Measurements from ENCODE around the gene SPATA1.
A peak's percentile ranks its signal among the peaks of the same experiment; 100 is the strongest.
"Not testable (repeated sequence)": the region's sequence is repeated elsewhere in the genome, so short reads cannot be mapped to it uniquely, and the experiment has no call there.

SPATA1 gene

GRCh38 chr1:84510165-84510564 is 4.0 kb downstream of the SPATA1 start:
- DNase-seq = no peak

GRCh38 chr1:84510668-84511067 is 4.5 kb downstream of the SPATA1 start:
- no peak for DNase-seq

GRCh38 chr1:84524590-84524989 is 18.4 kb downstream of the SPATA1 start:
- no peak for DNase-seq

- no peak for DNase-seq
Observed at GRCh38 chr1:84525779-84526178, 19.6 kb downstream of the SPATA1 start.

GRCh38 chr1:84538599-84538998 is 32.4 kb downstream of the SPATA1 start:
- DNase-seq = no peak

GRCh38 chr1:84539972-84540371 is 33.8 kb downstream of the SPATA1 start:
- no peak for DNase-seq

- no peak for DNase-seq
Observed at GRCh38 chr1:84540759-84541158, 34.6 kb downstream of the SPATA1 start.

GRCh38 chr1:84541679-84542078 is 35.5 kb downstream of the SPATA1 start:
- no peak for DNase-seq

- DNase-seq = no peak
Observed at GRCh38 chr1:84550826-84551225, 44.6 kb downstream of the SPATA1 start.

GRCh38 chr1:84569216-84569615 is 63.0 kb downstream of the SPATA1 start:
- DNase-seq = peak; percentile 52

GRCh38 chr1:84570436-84571149 is 64.4 kb downstream of the SPATA1 start:
- DNase-seq = no peak

GRCh38 chr1:84571150-84571535 is 65.0 kb downstream of the SPATA1 start:
- DNase-seq = no peak

GRCh38 chr1:84573481-84573966 is 67.3 kb downstream of the SPATA1 start:
- DNase-seq = no peak

GRCh38 chr1:84573967-84574842 is 68.0 kb downstream of the SPATA1 start, which contains the start of gene CTBS:
TSS of gene CTBS (minus strand) at chr1:84574440. CDS start at chr1:84574415, 25 bp downstream.
- no peak for DNase-seq

GRCh38 chr1:84574936-84575335 is 68.8 kb downstream of the SPATA1 start:
- DNase-seq = peak; percentile 32

GRCh38 chr1:84581648-84582047 is 75.5 kb downstream of the SPATA1 start:
- DNase-seq = no peak

GRCh38 chr1:84582802-84583587 is 76.8 kb downstream of the SPATA1 start:
- DNase-seq = peak; percentile 94

GRCh38 chr1:84583648-84584047 is 77.5 kb downstream of the SPATA1 start:
- DNase-seq = no peak

- DNase-seq = no peak
Observed at GRCh38 chr1:84584126-84584525, 77.9 kb downstream of the SPATA1 start.

- DNase-seq = no peak
Observed at GRCh38 chr1:84585803-84586202, 79.6 kb downstream of the SPATA1 start.

GRCh38 chr1:84587099-84587498 is 80.9 kb downstream of the SPATA1 start:
- no peak for DNase-seq

GRCh38 chr1:84594959-84595358 is 88.8 kb downstream of the SPATA1 start:
- not testable (repeated sequence) for DNase-seq

- no peak for DNase-seq
Observed at GRCh38 chr1:84597011-84597410, 90.8 kb downstream of the SPATA1 start.
